ENCODE results near the gene DUSP8. TPM values are rescaled to one million over a fixed set of nuclear protein-coding genes. Genes with fewer than 3 reads are reported as not detected.

Gene DUSP8
- total and polyA plus RNA-seq, 12 donors: 5.9 to 53.5 (median 18.9) TPM

DNA sequence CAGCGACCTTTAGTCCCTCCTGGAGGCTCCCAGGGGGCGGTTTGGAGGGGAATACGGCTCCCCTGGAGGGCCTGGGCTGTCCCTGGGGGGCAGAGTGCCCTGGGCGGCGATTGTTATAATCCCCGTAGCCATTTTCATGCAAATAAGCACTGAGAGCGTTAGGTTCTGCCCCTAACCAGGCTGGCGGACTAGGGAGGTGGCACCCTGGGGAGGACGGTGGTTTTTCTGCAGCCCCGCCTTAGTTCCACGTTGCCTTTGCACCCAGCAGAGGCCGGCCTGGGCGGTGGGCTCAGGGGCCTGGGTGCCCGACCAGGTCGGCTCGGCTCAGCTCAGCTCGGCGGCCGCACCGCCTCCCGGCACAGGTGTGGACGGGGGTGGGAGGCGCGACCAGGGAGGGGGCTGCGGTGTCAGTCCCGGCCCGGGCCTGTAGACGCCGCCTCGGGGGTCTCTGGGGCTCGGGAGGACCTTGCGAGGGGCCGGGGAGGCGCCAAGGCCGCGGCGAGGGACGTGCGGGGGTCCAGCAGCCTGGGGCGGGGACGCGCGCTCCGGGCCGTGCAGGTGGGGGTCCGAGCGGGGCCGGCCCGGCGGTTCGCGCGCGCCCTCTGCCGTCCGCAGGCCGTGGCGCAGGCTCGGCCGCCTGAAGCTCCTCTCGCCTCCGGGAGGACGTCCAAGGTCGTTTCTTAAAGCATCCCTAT is 2.3 kb upstream of the DUSP8 start:
- ATAC-seq (peak; percentile 12 to 50 (median 45)), DNase-seq (peak in 1 of 2 donors; percentile 59)
- TF ChIP-seq, protein P1, sequence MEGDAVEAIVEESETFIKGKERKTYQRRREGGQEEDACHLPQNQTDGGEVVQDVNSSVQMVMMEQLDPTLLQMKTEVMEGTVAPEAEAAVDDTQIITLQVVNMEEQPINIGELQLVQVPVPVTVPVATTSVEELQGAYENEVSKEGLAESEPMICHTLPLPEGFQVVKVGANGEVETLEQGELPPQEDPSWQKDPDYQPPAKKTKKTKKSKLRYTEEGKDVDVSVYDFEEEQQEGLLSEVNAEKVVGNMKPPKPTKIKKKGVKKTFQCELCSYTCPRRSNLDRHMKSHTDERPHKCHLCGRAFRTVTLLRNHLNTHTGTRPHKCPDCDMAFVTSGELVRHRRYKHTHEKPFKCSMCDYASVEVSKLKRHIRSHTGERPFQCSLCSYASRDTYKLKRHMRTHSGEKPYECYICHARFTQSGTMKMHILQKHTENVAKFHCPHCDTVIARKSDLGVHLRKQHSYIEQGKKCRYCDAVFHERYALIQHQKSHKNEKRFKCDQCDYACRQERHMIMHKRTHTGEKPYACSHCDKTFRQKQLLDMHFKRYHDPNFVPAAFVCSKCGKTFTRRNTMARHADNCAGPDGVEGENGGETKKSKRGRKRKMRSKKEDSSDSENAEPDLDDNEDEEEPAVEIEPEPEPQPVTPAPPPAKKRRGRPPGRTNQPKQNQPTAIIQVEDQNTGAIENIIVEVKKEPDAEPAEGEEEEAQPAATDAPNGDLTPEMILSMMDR (IDR thresholded peaks at IDR 0.05): peak; percentile 67 to 99 (median 82)
- intact Hi-C loops (cut with DNase I): loop anchor here in 7 of 10 donors (1.0 to 2.0 kb wide), 4 partner anchors 27 to 372 kb away; no protein-coding TSS in a partner anchor
- Histone ChIP-seq H3K4me1 (peaks cover 15 to 46% (median 38%) of the 10 kb centered on the region in 9 donors), H3K36me3 (peaks cover 0 to 3% (median 0%) of the 10 kb centered on the region in 9 donors), H3K27me3 (peaks cover 0 to 56% (median 0%) of the 10 kb centered on the region in 7 donors), H3K27ac (peak overlapping the region in 8 of 10 donors; percentile 11 to 88 (median 74)), H3K9me3 (peaks cover 0 to 15% (median 0%) of the 10 kb centered on the region in 11 donors), H3K4me3 (peak overlapping the region in 9 of 10 donors; percentile 38 to 77 (median 67))
- 1 to 2% methylated on average over 59 to 64 of the region's 64 CpGs for WGBS, 2 donors

DNA sequence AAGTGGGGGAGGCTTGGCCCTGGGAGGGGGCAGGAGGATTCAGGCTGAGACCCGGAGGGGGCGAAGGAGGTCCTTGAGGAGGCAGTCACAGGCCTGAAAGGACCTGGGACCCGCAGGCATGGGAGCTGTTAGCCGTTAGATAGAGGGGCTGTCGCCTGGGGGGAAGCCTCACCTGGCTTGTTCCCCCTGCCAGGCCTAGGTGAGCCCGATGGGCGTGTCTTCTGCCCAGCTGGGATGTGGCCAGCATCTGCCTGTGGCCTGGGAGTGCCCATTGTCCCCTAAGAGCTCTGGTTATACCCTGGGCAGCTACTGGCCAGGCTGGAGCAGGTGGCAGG is 1.8 kb upstream of the DUSP8 start:
- WGBS, 2 donors: 17 to 22% methylated on average over 6 to 7 of the region's 7 CpGs
- intact Hi-C loops (cut with DNase I): loop anchor here in 7 of 10 donors (1.0 to 2.0 kb wide), 4 partner anchors 27 to 371 kb away; no protein-coding TSS in a partner anchor
- Histone ChIP-seq H3K27me3 (peaks cover 0 to 56% (median 0%) of the 10 kb centered on the region in 7 donors), H3K36me3 (peaks cover 0 to 4% (median 0%) of the 10 kb centered on the region in 9 donors), H3K27ac (peak overlapping the region in 8 of 10 donors; percentile 11 to 88 (median 74)), H3K9me3 (peaks cover 0 to 12% (median 0%) of the 10 kb centered on the region in 11 donors), H3K4me3 (peak overlapping the region in 9 of 10 donors; percentile 38 to 77 (median 67)), H3K4me1 (peaks cover 15 to 52% (median 43%) of the 10 kb centered on the region in 9 donors)
- DNase-seq: no peak
- TF ChIP-seq, protein P1 (IDR thresholded peaks at IDR 0.05): no peak
- peak in 7 of 8 donors; percentile 1 to 44 (median 27) for ATAC-seq

DNA sequence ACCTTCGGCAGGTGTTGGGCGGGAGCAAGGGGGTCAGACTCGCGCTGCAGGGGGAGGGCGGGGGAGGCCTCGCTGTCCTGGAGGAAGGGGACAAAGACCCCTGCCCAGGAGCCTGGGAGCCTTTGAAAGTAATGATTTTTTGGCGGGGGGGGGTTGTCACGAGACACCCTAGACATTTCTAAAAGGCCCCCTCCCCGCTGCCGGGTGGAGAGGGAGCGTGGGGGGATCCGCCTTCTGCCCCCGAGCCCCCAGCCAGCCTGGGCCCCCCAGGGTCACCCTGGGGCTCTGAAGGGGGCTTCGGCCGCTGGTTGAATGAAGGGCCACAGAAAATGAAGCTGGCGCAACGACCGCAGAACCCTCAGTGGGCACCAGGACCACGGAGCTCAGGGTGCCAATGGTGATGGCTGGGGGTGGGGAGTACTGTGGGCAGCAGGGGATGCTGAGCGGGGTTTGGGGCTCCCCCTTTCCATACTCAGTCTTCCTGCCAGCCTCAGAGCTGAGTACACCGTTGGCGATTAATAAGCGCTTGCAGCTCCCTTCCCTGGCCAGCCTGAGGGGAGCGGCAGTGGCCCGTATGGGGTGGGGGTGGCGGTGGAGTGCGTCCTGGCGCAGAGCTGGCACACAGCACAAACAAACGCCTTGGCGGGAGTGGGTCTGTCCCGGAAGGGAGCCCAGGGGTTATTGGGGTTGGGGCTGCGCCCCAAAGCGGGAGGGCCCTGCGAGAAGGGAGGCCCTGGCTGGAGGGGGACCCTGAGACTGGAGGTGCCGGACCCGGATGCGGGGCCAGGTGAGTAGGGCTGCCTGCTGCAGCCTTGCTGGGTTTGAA is 1.2 kb upstream of the DUSP8 start:
- Histone ChIP-seq H3K4me3 (peak overlapping the region; percentile 50 to 77 (median 68)), H3K36me3 (peaks cover 0 to 4% (median 0%) of the 10 kb centered on the region in 9 donors), H3K27ac (peak overlapping the region in 9 of 10 donors; percentile 11 to 88 (median 81)), H3K4me1 (peaks cover 15 to 57% (median 44%) of the 10 kb centered on the region in 9 donors), H3K27me3 (peaks cover 0 to 56% (median 0%) of the 10 kb centered on the region in 7 donors), H3K9me3 (peaks cover 0 to 7% (median 0%) of the 10 kb centered on the region in 11 donors)
- 13 to 20% methylated on average over 36 of the region's 37 CpGs for WGBS, 2 donors
- peak in 4 of 8 donors; percentile 4 to 29 (median 18) for ATAC-seq
- DNase-seq: no peak
- TF ChIP-seq, protein P1 (IDR thresholded peaks at IDR 0.05): no peak
- intact Hi-C loops (cut with DNase I): no loop called here

DNA sequence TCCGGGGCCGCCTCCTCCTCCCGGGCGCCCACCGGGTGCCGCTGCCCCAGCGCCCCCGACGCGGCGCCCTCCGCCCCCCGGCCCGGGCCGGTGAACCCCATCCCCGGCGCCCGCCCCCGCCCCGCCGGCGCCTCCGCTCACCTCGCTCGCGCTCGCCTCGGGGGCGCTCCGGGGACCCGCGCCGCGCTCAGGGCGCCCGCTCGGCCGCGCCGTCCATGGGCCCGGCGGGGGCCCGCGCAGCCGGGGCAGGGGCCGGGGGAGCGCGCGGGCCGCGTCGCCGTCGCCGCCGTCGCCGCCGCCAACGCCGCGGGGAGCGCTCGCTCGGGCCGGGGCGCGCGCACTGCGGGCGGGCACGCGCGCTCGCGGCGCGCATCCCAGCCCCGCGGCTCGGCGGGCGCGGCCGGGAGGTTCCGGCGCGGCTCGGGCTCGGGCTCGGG is 293 bp downstream of the DUSP8 start:
- no peak for ATAC-seq

More for the DNA sequence above, 293 bp downstream of the DUSP8 start:
- peaks cover 0 to 56% (median 0%) of the 10 kb centered on the region in 7 donors for H3K27me3 ChIP-seq
- no peak for DNase-seq
- TF ChIP-seq, protein P1 (IDR thresholded peaks at IDR 0.05): no peak
- H3K4me3 ChIP-seq: peak overlapping the region; percentile 62 to 82 (median 72)
- H3K9me3 ChIP-seq: no peaks in the 10 kb centered on the region
- 0 to 1% methylated on average over 27 to 86 of the region's 91 CpGs for WGBS, 2 donors
- peaks cover 0 to 4% (median 0%) of the 10 kb centered on the region in 9 donors for H3K36me3 ChIP-seq
- intact Hi-C loops (cut with DNase I): no loop called here
- H3K27ac ChIP-seq: peak overlapping the region; percentile 50 to 90 (median 76)
- H3K4me1 ChIP-seq: peaks cover 15 to 72% (median 51%) of the 10 kb centered on the region in 9 donors

All from heart right ventricle (tissue), 16 donors.